ENCODE results near the gene KRTAP4-5.

GRCh38 chr17:41153856-41154255, 4.2 kb upstream of the KRTAP4-5 start:
- no peak for TF ChIP-seq POLR2A (IDR thresholded peaks at IDR 0.05)
- TF ChIP-seq, protein P1, sequence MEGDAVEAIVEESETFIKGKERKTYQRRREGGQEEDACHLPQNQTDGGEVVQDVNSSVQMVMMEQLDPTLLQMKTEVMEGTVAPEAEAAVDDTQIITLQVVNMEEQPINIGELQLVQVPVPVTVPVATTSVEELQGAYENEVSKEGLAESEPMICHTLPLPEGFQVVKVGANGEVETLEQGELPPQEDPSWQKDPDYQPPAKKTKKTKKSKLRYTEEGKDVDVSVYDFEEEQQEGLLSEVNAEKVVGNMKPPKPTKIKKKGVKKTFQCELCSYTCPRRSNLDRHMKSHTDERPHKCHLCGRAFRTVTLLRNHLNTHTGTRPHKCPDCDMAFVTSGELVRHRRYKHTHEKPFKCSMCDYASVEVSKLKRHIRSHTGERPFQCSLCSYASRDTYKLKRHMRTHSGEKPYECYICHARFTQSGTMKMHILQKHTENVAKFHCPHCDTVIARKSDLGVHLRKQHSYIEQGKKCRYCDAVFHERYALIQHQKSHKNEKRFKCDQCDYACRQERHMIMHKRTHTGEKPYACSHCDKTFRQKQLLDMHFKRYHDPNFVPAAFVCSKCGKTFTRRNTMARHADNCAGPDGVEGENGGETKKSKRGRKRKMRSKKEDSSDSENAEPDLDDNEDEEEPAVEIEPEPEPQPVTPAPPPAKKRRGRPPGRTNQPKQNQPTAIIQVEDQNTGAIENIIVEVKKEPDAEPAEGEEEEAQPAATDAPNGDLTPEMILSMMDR (IDR thresholded peaks at IDR 0.05), result no peak
